H1 (cell line): ENCODE results near the gene FBN3. TPM values are rescaled to one million over a fixed set of nuclear protein-coding genes. Genes with fewer than 3 reads are reported as not detected.

Source experiments
- RXRA ChIP-seq: IDR thresholded peaks from 2 replicates; pipeline ENCODE4 v1.6.1; 2011; ENCODE audit warnings: low read depth, mild to moderate bottlenecking, low read length, moderate library complexity; ENCODE audit not compliant: insufficient read depth
- SIN3A ChIP-seq, 2 experiments: IDR thresholded peaks in 1 of 2; conservative IDR thresholded peaks in 1 of 2; 2 replicates each; pipeline ENCODE4 v1.6.1; 2011 to 2012; ENCODE audit warnings: low read length in 2 of 2, improper control_type of control experiment in 1 of 2, low read depth in 1 of 2, mild to moderate bottlenecking in 1 of 2
- SP2 ChIP-seq: IDR thresholded peaks from 2 replicates; pipeline ENCODE4 v1.6.1; 2012; ENCODE audit warnings: mild to moderate bottlenecking, low read length, inconsistent platforms
- polyA plus RNA-seq, 7 experiments: library from polyadenylated mRNA; depleted of rRNA in 3 of 7; stranded (reverse) in 5 of 7; unstranded in 2 of 7; fragments of >200 nt in 5 of 7; fragments of 200-250 nt in 2 of 7; gene quantifications; 1 replicate in 5 of 7; 2 replicates in 1 of 7; 4 replicates in 1 of 7; pipeline versions ENCODE4 v1.2.1 to v1.2.3, GENCODE V29; 2011 to 2013; ENCODE audit warnings: missing spikeins in 2 of 7, mixed read lengths in 2 of 7
- total RNA-seq: library from RNA; stranded (reverse); fragmentation: NEBNext Ultra II Directional; extraction: Animal tissue kit (Norgen Biotek cat#: 25700); gene quantifications from 2 replicates; pipeline ENCODE4 v1.2.1, GENCODE V29; 2021

Gene FBN3
- total and polyA plus RNA-seq, 2 of the 8 experiments (the other 6 are each of a cell fraction or from before 2014, with no cell fraction given), result 37.1 to 38.7 TPM

DNA sequence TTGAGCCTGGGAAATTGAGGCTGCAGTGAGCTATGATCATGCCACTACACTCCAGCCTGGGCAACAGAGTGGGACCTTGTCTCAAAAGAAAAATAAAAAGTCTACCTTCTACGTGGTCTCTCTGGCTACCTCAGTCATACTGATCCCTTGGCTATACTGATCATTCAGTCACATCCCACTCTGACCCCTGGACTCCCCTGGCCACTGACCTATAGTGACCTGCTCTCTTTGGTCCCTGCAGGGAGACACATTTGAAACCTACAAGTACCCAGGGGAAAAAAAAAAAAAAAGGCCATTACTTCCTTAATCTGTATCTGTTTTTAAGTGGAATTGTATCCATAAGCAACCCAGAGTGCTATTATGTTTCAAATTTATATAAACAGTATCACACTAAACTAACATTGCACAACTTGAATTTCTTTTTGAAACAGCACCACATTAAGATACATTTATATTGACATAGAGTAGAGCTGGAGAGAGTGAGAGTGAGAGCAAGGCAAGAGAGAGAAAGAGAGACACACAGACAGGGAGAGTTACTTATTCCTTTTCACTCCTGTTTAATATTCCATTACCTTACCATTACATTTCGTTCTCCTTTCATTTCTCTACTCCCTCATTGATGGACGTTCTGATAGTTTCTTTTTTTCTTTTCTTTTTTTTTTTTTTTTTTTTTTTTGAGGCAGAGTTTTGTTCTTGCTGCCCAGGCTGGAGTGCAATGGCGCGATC is 36.1 kb upstream of the FBN3 start (continued):
- no peak for TF ChIP-seq SIN3A (conservative IDR thresholded peaks at IDR 0.05 in 1 of 2, IDR thresholded peaks at IDR 0.05 in 1 of 2; ENCODE audit: low read depth in 1 of 2, low read length in 2 of 2)
- TF ChIP-seq RXRA, result no peak
- no peak for TF ChIP-seq SP2
